ENCODE results near the gene ZFYVE28.

The ZFYVE28 gene

GRCh38 chr4:2365913-2366210 is 52.6 kb downstream of the ZFYVE28 start:
- peaks cover 11% of the 10 kb centered on the region for H3K27me3 Mint-ChIP-seq (ENCODE audit: low read depth, poor library complexity)
- peaks cover 8% of the 10 kb centered on the region for H3K9me3 Mint-ChIP-seq
- no peak for DNase-seq
- H3K4me1 Mint-ChIP-seq = peaks cover 29% of the 10 kb centered on the region
- no peaks in the 10 kb centered on the region for H3K36me3 Mint-ChIP-seq (ENCODE audit: low read depth)
- no peak overlapping the region for H3K27ac Mint-ChIP-seq
- TF ChIP-seq CTCF (IDR thresholded peaks at IDR 0.05) = no peak
- no peak overlapping the region for H3K4me3 Mint-ChIP-seq

- Mint-ChIP-seq H3K27me3 (ENCODE audit: low read depth, poor library complexity) (peaks cover 8% of the 10 kb centered on the region), H3K27ac (no peak overlapping the region), H3K36me3 (ENCODE audit: low read depth) (no peaks in the 10 kb centered on the region), H3K4me3 (no peak overlapping the region), H3K9me3 (peaks cover 8% of the 10 kb centered on the region), H3K4me1 (peaks cover 35% of the 10 kb centered on the region)
- TF ChIP-seq CTCF (IDR thresholded peaks at IDR 0.05) = no peak
- DNase-seq = no peak
Measured at GRCh38 chr4:2365054-2365912, 53.2 kb downstream of the ZFYVE28 start.

- H3K27me3 Mint-ChIP-seq (ENCODE audit: low read depth, poor library complexity) = peaks cover 8% of the 10 kb centered on the region
- no peak overlapping the region for H3K4me3 Mint-ChIP-seq
- peaks cover 38% of the 10 kb centered on the region for H3K4me1 Mint-ChIP-seq
- H3K27ac Mint-ChIP-seq = no peak overlapping the region
- TF ChIP-seq CTCF (IDR thresholded peaks at IDR 0.05) = no peak
- no peak for DNase-seq
- peaks cover 8% of the 10 kb centered on the region for H3K9me3 Mint-ChIP-seq
- no peaks in the 10 kb centered on the region for H3K36me3 Mint-ChIP-seq (ENCODE audit: low read depth)
Measured at GRCh38 chr4:2364654-2365053, 53.8 kb downstream of the ZFYVE28 start.

DNA sequence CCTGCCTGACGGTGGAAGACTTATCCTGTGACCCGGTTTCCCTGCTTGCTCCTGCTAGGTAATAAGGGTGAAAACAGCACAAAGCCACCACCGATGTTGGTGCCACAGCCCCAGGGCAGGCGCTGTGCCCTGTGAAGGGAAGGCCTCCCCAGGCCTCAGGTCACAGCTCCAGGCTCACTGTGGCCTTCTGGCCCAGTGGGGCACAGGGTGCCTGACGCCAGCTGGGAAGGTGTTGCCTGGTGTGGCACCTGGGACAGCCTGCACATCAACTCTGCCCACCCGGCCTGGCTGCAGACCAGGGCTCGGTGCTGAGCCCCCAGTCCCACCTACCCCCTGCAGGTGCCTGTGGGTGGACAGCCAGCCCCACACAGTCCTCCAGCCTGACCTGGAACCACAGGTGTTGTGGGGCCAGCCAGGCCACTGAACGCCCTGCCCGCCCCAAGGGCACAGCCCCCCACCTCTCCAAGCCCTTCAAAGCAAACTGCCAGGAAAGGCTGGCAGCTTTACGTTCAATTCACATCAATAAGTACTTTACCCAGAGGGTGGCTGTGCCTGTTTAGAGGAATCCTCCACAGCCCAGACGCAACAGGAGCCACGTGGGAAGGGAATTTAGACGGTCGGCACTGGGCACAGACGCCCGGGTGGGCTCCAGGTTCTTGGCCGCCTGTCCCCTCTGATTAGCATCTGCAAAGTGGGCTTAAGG is 54.3 kb downstream of the ZFYVE28 start:
- no peak for DNase-seq
- H3K9me3 Mint-ChIP-seq = peaks cover 5% of the 10 kb centered on the region
- no peaks in the 10 kb centered on the region for H3K36me3 Mint-ChIP-seq (ENCODE audit: low read depth)
- TF ChIP-seq CTCF (IDR thresholded peaks at IDR 0.05) = no peak
- H3K27ac Mint-ChIP-seq = no peak overlapping the region
- H3K27me3 Mint-ChIP-seq (ENCODE audit: low read depth, poor library complexity) = peaks cover 5% of the 10 kb centered on the region
- peaks cover 38% of the 10 kb centered on the region for H3K4me1 Mint-ChIP-seq
- no peak overlapping the region for H3K4me3 Mint-ChIP-seq

- no peak overlapping the region for H3K4me3 Mint-ChIP-seq
- no peak for TF ChIP-seq CTCF (IDR thresholded peaks at IDR 0.05)
- H3K27ac Mint-ChIP-seq = no peak overlapping the region
- H3K4me1 Mint-ChIP-seq = peaks cover 38% of the 10 kb centered on the region
- no peaks in the 10 kb centered on the region for H3K36me3 Mint-ChIP-seq (ENCODE audit: low read depth)
- no peaks in the 10 kb centered on the region for H3K9me3 Mint-ChIP-seq
- DNase-seq = no peak
- H3K27me3 Mint-ChIP-seq (ENCODE audit: low read depth, poor library complexity) = peaks cover 5% of the 10 kb centered on the region
Measured at GRCh38 chr4:2363056-2363721, 55.3 kb downstream of the ZFYVE28 start.
